GM12892 (cell line): ENCODE data around the gene TMEM242.

ENCODE experiments used
- POLR2A ChIP-seq: IDR thresholded peaks from 2 replicates; pipeline ENCODE4 v1.6.1; 2011; ENCODE audit warnings: low read depth, low read length, control low read depth
- POLR2AphosphoS5 ChIP-seq: IDR thresholded peaks from 2 replicates; pipeline ENCODE4 v1.6.1; 2011; ENCODE audit warnings: low read depth, low read length, control low read depth
- TAF1 ChIP-seq: IDR thresholded peaks from 2 replicates; pipeline ENCODE4 v1.6.1; 2011; ENCODE audit warnings: low read depth, mild to moderate bottlenecking, control low read depth, low read length, borderline replicate concordance

- no peak for TF ChIP-seq POLR2A
- no peak for TF ChIP-seq TAF1
- TF ChIP-seq POLR2AphosphoS5: no peak
Observed at GRCh38 chr6:157268835-157269234, 54.5 kb downstream of the TMEM242 start.
